Esophagus muscularis mucosa (tissue), 4 donors: Measurements from ENCODE around the gene CTNNA3. TPM values are rescaled to one million over a fixed set of nuclear protein-coding genes. Genes with fewer than 3 reads are reported as not detected.

ENCODE experiments used
- DNase-seq: peaks from one replicate; pipeline ENCODE4 v3.0.0-alpha.2; 2017; ENCODE audit errors: extremely low spot score
- H3K27ac ChIP-seq, 4 donors: fragments of 200-600 bp; sonication (generic); replicated peaks in 1 of 4; 1 replicate in 3 of 4; 2 replicates in 1 of 4; pipeline ENCODE4 v1.5.1; 2016 to 2019; ENCODE audit warnings: mild to moderate bottlenecking in 1 of 4
- H3K27me3 ChIP-seq, 4 donors: fragments of 200-600 bp; sonication (generic); one replicate each; pipeline versions ENCODE4 v1.5.1 to v1.6.0; 2016 to 2019
- H3K36me3 ChIP-seq, 4 donors: fragments of 200-600 bp; sonication (generic); one replicate each; pipeline ENCODE4 v1.5.1; 2016 to 2019
- H3K4me1 ChIP-seq, 4 donors: fragments of 200-600 bp; sonication (generic); one replicate each; pipeline ENCODE4 v1.5.1; 2016 to 2019
- H3K4me3 ChIP-seq, 4 donors: fragments of 200-600 bp; sonication (generic); 1 replicate in 2 of 4; 2 replicates in 2 of 4; pipeline ENCODE4 v1.5.1; 2016 to 2019; ENCODE audit warnings: mild to moderate bottlenecking in 4 of 4, moderate library complexity in 1 of 4
- H3K9me3 ChIP-seq, 4 donors: fragments of 200-600 bp; sonication (generic); 1 replicate in 3 of 4; 2 replicates in 1 of 4; pipeline ENCODE4 v1.5.1; 2016 to 2019
- EP300 ChIP-seq: sonication (generic); formaldehyde crosslinking; IDR thresholded peaks from one replicate; pipeline ENCODE4 v1.6.1; 2017; ENCODE audit warnings: antibody characterized with exemption
- POLR2A ChIP-seq: fragments of 450-650 bp; IDR thresholded peaks from one replicate; pipeline ENCODE4 v1.6.1; 2017; ENCODE audit warnings: antibody characterized with exemption, moderate library complexity, mild to moderate bottlenecking, low read depth
- POLR2AphosphoS5 ChIP-seq, 2 donors: sonication (generic); formaldehyde crosslinking; IDR thresholded peaks; one replicate each; pipeline ENCODE4 v1.6.1; 2017; ENCODE audit warnings: antibody characterized with exemption in 2 of 2
- WGBS: methylation state at CpG from one replicate; pipeline ENCODE4 v1.1.5; 2018; 5-methylcytosine and 5-hydroxymethylcytosine counted together
- intact Hi-C: fragments of 100-400 bp; cut with DNase I; formaldehyde crosslinking; loops from one replicate; pipeline ENCODE4 v1.15.1; 2023
- total RNA-seq, 4 donors: library from RNA; depleted of rRNA; stranded (reverse); fragments of >200 nt; gene quantifications; one replicate each; pipeline versions ENCODE4 v1.1.0 to v1.2.1, GENCODE V29; 2016
- TF ChIP-seq, protein P1 (sequence below), 3 experiments: fragments of 200-600 bp in 2 of 3; fragments of 450-650 bp in 1 of 3; sonication (generic) in 2 of 3; IDR thresholded peaks; one replicate each; pipeline ENCODE4 v1.5.1; 2017 to 2019; ENCODE audit warnings: antibody characterized with exemption in 3 of 3, mild to moderate bottlenecking in 2 of 3, moderate library complexity in 1 of 3

The CTNNA3 gene
- total RNA-seq, 4 donors from 2014 or later, result 5.1 to 27.8 (median 17.6) TPM

DNA sequence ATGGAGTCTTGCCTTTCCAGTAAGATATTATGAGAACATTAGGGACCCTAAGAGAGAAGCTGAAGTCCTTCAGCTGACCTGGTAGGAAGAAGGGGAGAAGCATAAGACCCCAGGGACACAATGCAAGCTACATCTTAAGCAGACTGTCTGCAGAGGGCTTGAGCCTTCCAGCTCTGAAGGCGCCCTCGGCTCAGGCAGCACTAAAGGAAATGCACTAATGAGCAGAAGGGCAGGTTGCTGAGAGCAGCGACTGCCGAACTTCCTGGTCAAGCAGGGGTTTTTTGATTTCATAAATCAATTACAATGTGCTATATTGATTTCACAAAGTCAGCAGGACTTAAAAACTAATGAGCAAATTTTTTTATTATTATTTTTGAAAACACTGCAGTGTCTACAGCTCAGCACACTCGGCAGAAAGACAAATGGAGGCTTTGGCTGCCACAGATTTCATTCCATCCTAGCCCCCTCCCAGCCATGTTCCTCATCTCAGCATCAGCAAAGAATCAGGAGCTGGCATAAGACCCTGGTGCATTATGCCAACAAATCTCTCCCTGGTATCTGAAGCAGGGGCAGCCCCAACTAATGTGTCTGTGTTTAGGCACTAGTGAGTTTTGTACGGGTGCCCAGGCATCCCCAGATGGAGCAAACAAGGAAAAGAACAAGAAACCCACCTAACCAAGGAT lies 713.1 kb downstream of the CTNNA3 start:
- Histone ChIP-seq H3K9me3 (no peaks in the 10 kb centered on the region), H3K27me3 (no peaks in the 10 kb centered on the region), H3K4me3 (no peak overlapping the region), H3K4me1 (no peaks in the 10 kb centered on the region), H3K36me3 (no peaks in the 10 kb centered on the region), H3K27ac (no peak overlapping the region)
- DNase-seq, result no peak
- TF ChIP-seq, protein P1, sequence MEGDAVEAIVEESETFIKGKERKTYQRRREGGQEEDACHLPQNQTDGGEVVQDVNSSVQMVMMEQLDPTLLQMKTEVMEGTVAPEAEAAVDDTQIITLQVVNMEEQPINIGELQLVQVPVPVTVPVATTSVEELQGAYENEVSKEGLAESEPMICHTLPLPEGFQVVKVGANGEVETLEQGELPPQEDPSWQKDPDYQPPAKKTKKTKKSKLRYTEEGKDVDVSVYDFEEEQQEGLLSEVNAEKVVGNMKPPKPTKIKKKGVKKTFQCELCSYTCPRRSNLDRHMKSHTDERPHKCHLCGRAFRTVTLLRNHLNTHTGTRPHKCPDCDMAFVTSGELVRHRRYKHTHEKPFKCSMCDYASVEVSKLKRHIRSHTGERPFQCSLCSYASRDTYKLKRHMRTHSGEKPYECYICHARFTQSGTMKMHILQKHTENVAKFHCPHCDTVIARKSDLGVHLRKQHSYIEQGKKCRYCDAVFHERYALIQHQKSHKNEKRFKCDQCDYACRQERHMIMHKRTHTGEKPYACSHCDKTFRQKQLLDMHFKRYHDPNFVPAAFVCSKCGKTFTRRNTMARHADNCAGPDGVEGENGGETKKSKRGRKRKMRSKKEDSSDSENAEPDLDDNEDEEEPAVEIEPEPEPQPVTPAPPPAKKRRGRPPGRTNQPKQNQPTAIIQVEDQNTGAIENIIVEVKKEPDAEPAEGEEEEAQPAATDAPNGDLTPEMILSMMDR (IDR thresholded peaks at IDR 0.05), result no peak
- TF ChIP-seq EP300 (no peak), POLR2AphosphoS5 (IDR thresholded peaks at IDR 0.05) (no peak), POLR2A (no peak)
- intact Hi-C loops, result no loop called here
- 67% methylated on average over 6 of the region's 6 CpGs for WGBS

DNA sequence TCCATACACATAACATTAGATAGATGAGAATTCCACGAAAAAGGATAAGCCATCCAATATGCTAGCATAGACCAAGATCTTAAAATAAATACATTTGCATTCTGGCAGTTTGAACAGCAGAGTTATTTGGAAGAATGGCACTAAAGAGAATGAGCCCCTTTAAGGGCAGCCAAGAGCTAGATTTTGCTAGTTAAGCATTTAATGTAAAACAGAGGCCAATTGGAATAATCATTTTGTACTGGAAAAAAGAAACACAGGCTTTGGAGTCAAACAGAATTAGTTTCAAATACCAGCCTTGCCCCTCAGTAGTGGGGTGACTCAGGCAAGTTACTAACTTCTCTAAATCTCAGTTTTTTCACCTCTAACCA lies 714.0 kb downstream of the CTNNA3 start:
- WGBS, result 96% methylated on average over 1 of the region's 1 CpG
- Histone ChIP-seq H3K27ac (no peak overlapping the region), H3K9me3 (no peaks in the 10 kb centered on the region), H3K27me3 (no peaks in the 10 kb centered on the region), H3K36me3 (no peaks in the 10 kb centered on the region), H3K4me3 (no peak overlapping the region), H3K4me1 (no peaks in the 10 kb centered on the region)
- intact Hi-C loops, result no loop called here
- TF ChIP-seq POLR2AphosphoS5 (IDR thresholded peaks at IDR 0.05), result no peak
- no peak for TF ChIP-seq EP300
- TF ChIP-seq, protein P1 (IDR thresholded peaks at IDR 0.05), result no peak
- TF ChIP-seq POLR2A, result no peak
- no peak for DNase-seq

DNA sequence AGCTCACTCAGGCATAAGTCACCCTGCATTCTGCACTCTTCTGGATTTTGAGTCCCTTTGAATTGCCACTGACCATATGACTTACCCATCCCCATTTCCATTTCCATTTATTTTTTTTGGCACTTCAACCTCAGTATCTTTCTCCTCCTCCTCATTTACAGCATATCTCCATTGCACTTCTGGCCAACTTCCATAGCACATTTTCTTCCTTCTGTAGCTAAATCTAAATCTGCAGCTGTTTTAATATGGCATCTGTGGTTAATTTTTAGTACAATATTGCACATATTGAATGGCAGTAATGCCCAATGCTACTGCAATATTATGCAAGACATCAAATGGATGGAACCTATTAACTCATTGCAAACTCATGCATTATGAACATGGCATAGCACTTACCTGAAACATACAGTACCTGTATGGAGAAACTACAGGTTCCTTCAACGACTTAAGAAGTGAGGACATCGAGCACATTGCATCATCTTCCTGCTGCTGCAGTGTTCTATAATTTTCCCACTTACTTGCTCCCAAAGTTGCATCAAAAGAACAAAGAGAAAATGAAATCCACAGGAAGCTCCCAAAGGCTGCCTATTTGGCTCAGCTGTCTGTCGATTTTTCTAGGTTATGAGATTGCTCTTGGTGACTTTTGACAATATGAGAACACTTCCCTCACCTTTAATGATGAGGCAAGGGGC lies 714.5 kb downstream of the CTNNA3 start:
- Histone ChIP-seq H3K9me3 (no peaks in the 10 kb centered on the region), H3K27ac (no peak overlapping the region), H3K4me3 (no peak overlapping the region), H3K36me3 (no peaks in the 10 kb centered on the region), H3K4me1 (no peaks in the 10 kb centered on the region), H3K27me3 (no peaks in the 10 kb centered on the region)
- TF ChIP-seq EP300, result no peak
- TF ChIP-seq POLR2AphosphoS5 (IDR thresholded peaks at IDR 0.05), result no peak
- TF ChIP-seq, protein P1 (IDR thresholded peaks at IDR 0.05), result no peak
- intact Hi-C loops, result no loop called here
- 82% methylated on average over 3 of the region's 3 CpGs for WGBS
- DNase-seq, result no peak

DNA sequence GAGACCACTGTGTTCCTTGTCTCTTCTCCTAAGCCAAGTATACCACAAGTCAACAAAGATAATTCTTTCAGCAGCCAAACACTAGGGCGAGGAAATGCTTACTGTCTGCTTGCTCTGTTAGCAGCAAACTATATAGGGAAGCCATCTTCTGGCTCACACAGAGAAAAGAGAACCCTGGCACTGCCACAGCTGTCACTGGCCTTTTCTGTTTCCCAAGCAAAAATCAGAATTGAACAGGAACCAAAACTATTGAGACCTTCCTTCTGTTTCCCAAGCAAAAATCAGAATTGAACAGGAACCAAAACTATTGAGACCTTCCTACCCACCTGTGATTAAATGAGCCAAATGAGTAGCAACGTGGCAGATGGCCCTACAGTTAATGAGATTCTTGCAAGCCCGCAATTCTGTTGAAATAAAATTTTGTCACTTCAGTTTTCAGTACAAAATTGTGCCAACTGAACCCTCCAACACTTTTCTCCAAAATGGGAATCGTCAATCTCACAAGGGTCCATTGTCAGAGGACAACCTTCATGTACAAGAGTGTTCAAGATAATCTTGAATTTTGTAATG lies 715.7 kb downstream of the CTNNA3 start:
- no peaks in the 10 kb centered on the region for H3K9me3 ChIP-seq
- 90% methylated on average over 4 of the region's 4 CpGs for whole genome bisulfite sequencing
- intact Hi-C loops, result no loop called here
- H3K4me3 ChIP-seq, result no peak overlapping the region
- H3K27ac ChIP-seq, result no peak overlapping the region
- DNase-seq, result no peak
- no peaks in the 10 kb centered on the region for H3K36me3 ChIP-seq
- no peaks in the 10 kb centered on the region for H3K27me3 ChIP-seq
- TF ChIP-seq POLR2AphosphoS5 (IDR thresholded peaks at IDR 0.05) (no peak), EP300 (no peak), POLR2A (no peak)
- TF ChIP-seq, protein P1 (IDR thresholded peaks at IDR 0.05), result no peak
- no peaks in the 10 kb centered on the region for H3K4me1 ChIP-seq
